ENCODE data around the gene LRMDA.

DNA sequence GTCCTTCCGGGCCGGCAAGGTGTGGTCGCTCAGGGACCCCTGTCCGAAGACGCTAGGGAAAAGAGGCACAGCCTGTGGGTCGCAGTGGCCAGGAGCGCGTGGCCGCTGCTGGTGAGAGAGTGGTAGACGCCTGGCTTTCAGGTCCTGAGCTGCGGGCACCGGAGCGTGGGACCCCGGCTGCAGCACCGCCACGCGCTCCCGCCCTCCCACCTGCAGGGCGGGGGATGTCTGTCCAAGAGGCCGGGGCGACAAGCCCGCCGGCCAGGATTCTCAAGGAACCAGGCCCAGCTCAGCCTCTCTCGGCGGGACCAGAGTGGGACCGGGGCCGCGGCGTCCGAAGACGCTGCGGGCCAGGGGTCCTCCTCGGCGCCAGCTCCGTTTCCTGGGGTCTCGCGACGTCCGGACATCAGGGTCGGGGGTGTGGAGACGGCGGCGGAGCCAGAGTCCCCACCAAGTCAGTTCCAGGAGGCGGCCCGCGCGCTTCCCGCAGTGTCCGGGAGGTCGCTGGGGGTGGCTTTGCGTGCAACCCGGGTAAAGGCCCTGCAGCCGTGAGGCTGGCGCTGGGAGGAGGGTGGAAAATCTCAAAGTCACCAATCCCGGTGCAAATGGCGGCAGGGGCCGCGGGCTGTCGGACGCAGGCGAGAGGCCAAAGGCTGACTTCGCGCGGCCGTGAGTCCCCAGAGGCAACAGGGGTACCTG, 35.3 kb upstream of the LRMDA start:
- TF ChIP-seq, protein P1, sequence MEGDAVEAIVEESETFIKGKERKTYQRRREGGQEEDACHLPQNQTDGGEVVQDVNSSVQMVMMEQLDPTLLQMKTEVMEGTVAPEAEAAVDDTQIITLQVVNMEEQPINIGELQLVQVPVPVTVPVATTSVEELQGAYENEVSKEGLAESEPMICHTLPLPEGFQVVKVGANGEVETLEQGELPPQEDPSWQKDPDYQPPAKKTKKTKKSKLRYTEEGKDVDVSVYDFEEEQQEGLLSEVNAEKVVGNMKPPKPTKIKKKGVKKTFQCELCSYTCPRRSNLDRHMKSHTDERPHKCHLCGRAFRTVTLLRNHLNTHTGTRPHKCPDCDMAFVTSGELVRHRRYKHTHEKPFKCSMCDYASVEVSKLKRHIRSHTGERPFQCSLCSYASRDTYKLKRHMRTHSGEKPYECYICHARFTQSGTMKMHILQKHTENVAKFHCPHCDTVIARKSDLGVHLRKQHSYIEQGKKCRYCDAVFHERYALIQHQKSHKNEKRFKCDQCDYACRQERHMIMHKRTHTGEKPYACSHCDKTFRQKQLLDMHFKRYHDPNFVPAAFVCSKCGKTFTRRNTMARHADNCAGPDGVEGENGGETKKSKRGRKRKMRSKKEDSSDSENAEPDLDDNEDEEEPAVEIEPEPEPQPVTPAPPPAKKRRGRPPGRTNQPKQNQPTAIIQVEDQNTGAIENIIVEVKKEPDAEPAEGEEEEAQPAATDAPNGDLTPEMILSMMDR (IDR thresholded peaks at IDR 0.05 in 2 of 3, conservative IDR thresholded peaks at IDR 0.05 in 1 of 3; ENCODE audit: control insufficient read depth in 2 of 3, extremely low read depth in 1 of 3, insufficient read depth in 1 of 3, low read depth in 3 of 3, low read length in 3 of 3) = no peak
- no peak for TF ChIP-seq ESRRA (IDR thresholded peaks at IDR 0.05; ENCODE audit: low read length)

All from GM12878 (cell line).